ENCODE data around the gene PDE11A. TPM values are rescaled to one million over a fixed set of nuclear protein-coding genes. Genes with fewer than 3 reads are reported as not detected.

PDE11A gene
- total RNA-seq, 2 donors from 2014 or later = 1.5 to 1.9 TPM

DNA sequence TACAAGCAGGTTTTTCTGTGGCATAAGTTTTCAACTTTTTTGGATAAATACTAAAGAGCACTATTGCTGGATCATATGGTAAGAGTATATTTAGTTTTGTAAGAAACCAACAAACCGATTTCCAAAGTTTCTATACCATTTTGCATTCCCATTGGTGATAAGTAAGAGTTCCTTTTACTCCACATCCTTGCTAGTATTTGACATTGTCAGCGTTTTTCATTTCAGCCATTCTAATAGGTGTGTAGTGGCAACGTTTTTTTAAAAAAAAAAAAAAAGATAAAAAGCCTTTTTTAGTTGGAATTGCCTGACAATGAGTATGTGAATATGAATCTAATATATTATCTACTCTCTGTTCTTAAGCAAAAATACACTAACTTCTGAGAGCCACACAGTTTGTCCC, 494.1 kb downstream of the PDE11A start:
- H3K4me3 ChIP-seq (ENCODE audit: low read length) = no peak overlapping the region
- Mint-ChIP-seq H3K36me3 (ENCODE audit: low read depth) (no peaks in the 10 kb centered on the region), H3K27ac (no peak overlapping the region), H3K4me1 (no peaks in the 10 kb centered on the region), H3K9me3 (no peaks in the 10 kb centered on the region), H3K4me3 (no peak overlapping the region), H3K27me3 (ENCODE audit: insufficient read depth) (peaks cover 2% of the 10 kb centered on the region)
- H3K36me3 ChIP-seq (ENCODE audit: control insufficient read depth, insufficient read depth, low read length) = no peaks in the 10 kb centered on the region
- TF ChIP-seq, protein P1, sequence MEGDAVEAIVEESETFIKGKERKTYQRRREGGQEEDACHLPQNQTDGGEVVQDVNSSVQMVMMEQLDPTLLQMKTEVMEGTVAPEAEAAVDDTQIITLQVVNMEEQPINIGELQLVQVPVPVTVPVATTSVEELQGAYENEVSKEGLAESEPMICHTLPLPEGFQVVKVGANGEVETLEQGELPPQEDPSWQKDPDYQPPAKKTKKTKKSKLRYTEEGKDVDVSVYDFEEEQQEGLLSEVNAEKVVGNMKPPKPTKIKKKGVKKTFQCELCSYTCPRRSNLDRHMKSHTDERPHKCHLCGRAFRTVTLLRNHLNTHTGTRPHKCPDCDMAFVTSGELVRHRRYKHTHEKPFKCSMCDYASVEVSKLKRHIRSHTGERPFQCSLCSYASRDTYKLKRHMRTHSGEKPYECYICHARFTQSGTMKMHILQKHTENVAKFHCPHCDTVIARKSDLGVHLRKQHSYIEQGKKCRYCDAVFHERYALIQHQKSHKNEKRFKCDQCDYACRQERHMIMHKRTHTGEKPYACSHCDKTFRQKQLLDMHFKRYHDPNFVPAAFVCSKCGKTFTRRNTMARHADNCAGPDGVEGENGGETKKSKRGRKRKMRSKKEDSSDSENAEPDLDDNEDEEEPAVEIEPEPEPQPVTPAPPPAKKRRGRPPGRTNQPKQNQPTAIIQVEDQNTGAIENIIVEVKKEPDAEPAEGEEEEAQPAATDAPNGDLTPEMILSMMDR (conservative IDR thresholded peaks at IDR 0.05) = no peak
- DNase-seq = no peak
- peaks cover 5% of the 10 kb centered on the region for H3K4me1 ChIP-seq (ENCODE audit: control insufficient read depth, insufficient read depth, low read length)
- no peaks in the 10 kb centered on the region for H3K27me3 ChIP-seq (ENCODE audit: control insufficient read depth, insufficient read depth, low read length, poor library complexity, severe bottlenecking)
- H3K9me3 ChIP-seq (ENCODE audit: control insufficient read depth, low read length) = no peaks in the 10 kb centered on the region
- H3K9ac ChIP-seq (ENCODE audit: extremely low read depth, low read length, poor library complexity, severe bottlenecking) = no peak overlapping the region
- no peak overlapping the region for H3K27ac ChIP-seq (ENCODE audit: low read depth, low read length)
- WGBS, 2 experiments (ENCODE audit: insufficient coverage in 1 of 2, insufficient read length in 1 of 2) = 92 to 100% methylated on average over 1 to 2 of the region's 3 CpGs

DNA sequence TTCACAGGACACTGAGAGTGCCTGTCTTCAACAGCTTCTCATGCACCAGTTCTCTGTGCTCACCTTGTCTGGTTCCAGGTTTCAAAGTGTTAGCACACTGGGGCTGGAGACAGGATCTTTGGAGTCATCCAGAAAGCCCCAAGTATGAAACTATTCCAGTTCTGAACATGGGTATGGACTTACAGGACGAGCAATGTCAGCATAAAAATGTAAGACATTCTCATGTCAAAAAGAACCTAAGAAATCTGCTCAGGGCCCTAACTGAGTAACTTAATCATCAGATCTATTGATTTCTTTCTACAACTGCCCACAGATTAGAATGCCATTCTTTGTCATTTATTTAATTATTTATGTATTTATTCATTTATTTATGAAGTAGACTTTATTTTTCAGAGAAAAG, 495.5 kb downstream of the PDE11A start:
- 79 to 80% methylated on average over 1 of the region's 1 CpG for WGBS, 2 experiments (ENCODE audit: insufficient coverage in 1 of 2, insufficient read length in 1 of 2)
- H3K4me3 Mint-ChIP-seq = no peak overlapping the region

DNA sequence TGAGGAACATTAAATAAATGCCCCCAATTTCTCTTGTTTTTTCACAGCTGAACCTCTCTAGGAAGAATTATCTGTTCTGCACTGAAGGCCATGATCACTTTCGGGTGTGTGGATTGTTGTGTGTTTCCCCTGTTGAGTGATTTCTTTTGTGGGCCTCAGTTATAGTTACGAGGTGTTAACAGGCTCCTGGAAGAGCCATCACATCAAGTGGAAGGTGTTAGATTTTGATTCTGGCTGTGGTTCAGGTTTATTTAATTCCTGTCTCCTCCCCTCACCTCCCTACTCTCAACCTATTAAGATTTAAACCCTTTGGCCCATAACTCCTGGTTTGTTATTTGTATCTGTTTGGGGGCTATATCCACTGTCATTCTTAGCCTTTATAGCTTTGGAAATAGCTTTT, 497.2 kb downstream of the PDE11A start:
- Mint-ChIP-seq H3K27ac (no peak overlapping the region), H3K4me3 (no peak overlapping the region), H3K27me3 (ENCODE audit: insufficient read depth) (peaks cover 2% of the 10 kb centered on the region), H3K4me1 (no peaks in the 10 kb centered on the region), H3K9me3 (no peaks in the 10 kb centered on the region), H3K36me3 (ENCODE audit: low read depth) (no peaks in the 10 kb centered on the region)
- Histone ChIP-seq H3K9me3 (ENCODE audit: control insufficient read depth, low read length) (no peaks in the 10 kb centered on the region), H3K4me1 (ENCODE audit: control insufficient read depth, insufficient read depth, low read length) (peaks cover 5% of the 10 kb centered on the region), H3K27ac (ENCODE audit: low read depth, low read length) (no peak overlapping the region), H3K36me3 (ENCODE audit: control insufficient read depth, insufficient read depth, low read length) (no peaks in the 10 kb centered on the region), H3K4me3 (ENCODE audit: low read length) (no peak overlapping the region), H3K9ac (ENCODE audit: extremely low read depth, low read length, poor library complexity, severe bottlenecking) (no peak overlapping the region), H3K27me3 (ENCODE audit: control insufficient read depth, insufficient read depth, low read length, poor library complexity, severe bottlenecking) (no peaks in the 10 kb centered on the region)
- DNase-seq = no peak
- WGBS, 2 experiments (ENCODE audit: insufficient coverage in 1 of 2, insufficient read length in 1 of 2) = 86% methylated on average over 2 of the region's 2 CpGs; no CpG with 5 or more reads in 1 of the 2 experiments
- TF ChIP-seq, protein P1 (conservative IDR thresholded peaks at IDR 0.05) = no peak

More for the DNA sequence above, 495.5 kb downstream of the PDE11A start:
- Histone ChIP-seq H3K36me3 (ENCODE audit: control insufficient read depth, insufficient read depth, low read length) (no peaks in the 10 kb centered on the region), H3K9me3 (ENCODE audit: control insufficient read depth, low read length) (no peaks in the 10 kb centered on the region), H3K4me3 (ENCODE audit: low read length) (no peak overlapping the region), H3K27ac (ENCODE audit: low read depth, low read length) (no peak overlapping the region), H3K4me1 (ENCODE audit: control insufficient read depth, insufficient read depth, low read length) (peaks cover 5% of the 10 kb centered on the region), H3K9ac (ENCODE audit: extremely low read depth, low read length, poor library complexity, severe bottlenecking) (no peak overlapping the region), H3K27me3 (ENCODE audit: control insufficient read depth, insufficient read depth, low read length, poor library complexity, severe bottlenecking) (no peaks in the 10 kb centered on the region)
- TF ChIP-seq, protein P1 (conservative IDR thresholded peaks at IDR 0.05) = no peak
- H3K27me3 Mint-ChIP-seq (ENCODE audit: insufficient read depth) = peaks cover 2% of the 10 kb centered on the region
- DNase-seq = no peak
- no peaks in the 10 kb centered on the region for H3K9me3 Mint-ChIP-seq
- no peaks in the 10 kb centered on the region for H3K36me3 Mint-ChIP-seq (ENCODE audit: low read depth)
- H3K4me1 Mint-ChIP-seq = no peaks in the 10 kb centered on the region
- H3K27ac Mint-ChIP-seq = no peak overlapping the region
